Neural cell (in vitro differentiated cells): ENCODE results near the gene MEMO1. TPM values are rescaled to one million over a fixed set of nuclear protein-coding genes. Genes with fewer than 3 reads are reported as not detected.

ENCODE experiments used
- H2AFZ ChIP-seq: fragments of 200-600, 300-800 bp; sonication (generic), shearing (Covaris generic); 2 replicates; pipeline ENCODE4 v1.6.0; 2014; ENCODE audit warnings: low read depth, mild to moderate bottlenecking, antibody characterized with exemption, low read length, moderate library complexity
- H3F3A ChIP-seq: fragments of 200-600 bp; shearing (Covaris generic); 2 replicates; pipeline ENCODE4 v1.6.1; 2016; ENCODE audit warnings: mild to moderate bottlenecking, moderate library complexity, mixed read lengths, antibody characterized with exemption, low read length; ENCODE audit not compliant: insufficient read depth, poor library complexity, severe bottlenecking
- H3K27ac ChIP-seq: fragments of 200-600, 300-800 bp; sonication (generic), shearing (Covaris generic); 2 replicates; pipeline ENCODE4 v1.5.1; 2014; ENCODE audit warnings: mild to moderate bottlenecking, low read length, moderate library complexity
- H3K27me3 ChIP-seq: fragments of 300-800, 200-600 bp; sonication (generic), shearing (Covaris generic); 2 replicates; pipeline ENCODE4 v1.6.0; 2014; ENCODE audit warnings: mild to moderate bottlenecking, low read depth, low read length, moderate library complexity; ENCODE audit not compliant: insufficient read depth
- H3K36me3 ChIP-seq: fragments of 300-800, 200-600 bp; sonication (generic), shearing (Covaris generic); 2 replicates; pipeline ENCODE4 v1.5.1; 2014; ENCODE audit warnings: mild to moderate bottlenecking, antibody characterized with exemption, low read length, moderate library complexity; ENCODE audit not compliant: insufficient read depth
- H3K4me2 ChIP-seq: fragments of 300-800, 200-600 bp; sonication (generic), shearing (Covaris generic); 2 replicates; pipeline ENCODE4 v1.6.0; 2014; ENCODE audit warnings: mild to moderate bottlenecking, low read length
- H3K4me3 ChIP-seq: fragments of 300-800, 200-600 bp; sonication (generic), shearing (Covaris generic); 2 replicates; pipeline ENCODE4 v1.5.1; 2014; ENCODE audit warnings: mild to moderate bottlenecking, low read length, moderate library complexity
- H3K79me2 ChIP-seq: fragments of 200-600 bp; shearing (Covaris generic); replicated peaks from 2 replicates; pipeline ENCODE4 v1.6.0; 2014; ENCODE audit warnings: mild to moderate bottlenecking, low read length, moderate library complexity; ENCODE audit not compliant: insufficient read depth
- H3K9ac ChIP-seq: fragments of 300-800, 200-600 bp; sonication (generic), shearing (Covaris generic); 2 replicates; pipeline ENCODE4 v1.6.1; 2016; ENCODE audit warnings: mild to moderate bottlenecking, low read length, mixed read lengths
- H3K9me2 ChIP-seq: fragments of 200-600 bp; shearing (Covaris generic); 2 replicates; pipeline ENCODE4 v1.6.1; 2016; ENCODE audit warnings: mild to moderate bottlenecking, low read length, mixed read lengths; ENCODE audit not compliant: insufficient read depth
- H3K9me3 ChIP-seq: fragments of 200-600, 300-800 bp; sonication (generic), shearing (Covaris generic); 2 replicates; pipeline ENCODE4 v1.6.1; 2016; ENCODE audit warnings: mild to moderate bottlenecking, mixed run types, low read length, moderate library complexity, mixed read lengths
- H4K20me1 ChIP-seq: fragments of 200-600 bp; shearing (Covaris generic); 2 replicates; pipeline ENCODE4 v1.6.1; 2016; ENCODE audit warnings: mild to moderate bottlenecking, mixed run types; ENCODE audit not compliant: insufficient read depth
- EP300 ChIP-seq: fragments of 450-650 bp; conservative IDR thresholded peaks from 2 replicates; pipeline ENCODE4 v1.6.1; 2014; ENCODE audit warnings: antibody characterized with exemption, mild to moderate bottlenecking, moderate library complexity; ENCODE audit not compliant: poor library complexity, severe bottlenecking
- EZH2 ChIP-seq: fragments of 200-600, 300-800 bp; shearing (Covaris generic), sonication (generic); IDR thresholded peaks from 2 replicates; pipeline ENCODE4 v1.6.1; 2014; ENCODE audit warnings: antibody characterized with exemption, low read length, borderline replicate concordance, mild to moderate bottlenecking; ENCODE audit not compliant: insufficient read depth, poor library complexity, severe bottlenecking
- MXI1 ChIP-seq: fragments of 450-650 bp; conservative IDR thresholded peaks from 2 replicates; pipeline ENCODE4 v1.6.1; 2014; ENCODE audit warnings: antibody characterized with exemption, mild to moderate bottlenecking; ENCODE audit not compliant: poor library complexity, severe bottlenecking
- POLR2AphosphoS5 ChIP-seq: IDR thresholded peaks from 2 replicates; pipeline ENCODE4 v1.6.1; 2012
- RAD21 ChIP-seq: fragments of 450-650 bp; conservative IDR thresholded peaks from 2 replicates; pipeline ENCODE4 v1.6.1; 2014; ENCODE audit warnings: antibody characterized with exemption, mild to moderate bottlenecking, moderate library complexity
- SMC3 ChIP-seq: fragments of 450-650 bp; conservative IDR thresholded peaks from 2 replicates; pipeline ENCODE4 v1.6.1; 2014; ENCODE audit warnings: antibody characterized with exemption, mild to moderate bottlenecking, moderate library complexity; ENCODE audit not compliant: poor library complexity
- TAF1 ChIP-seq: IDR thresholded peaks from 2 replicates; pipeline ENCODE4 v1.6.1; 2012; ENCODE audit warnings: low read depth
- polyA plus RNA-seq: library from polyadenylated mRNA; depleted of rRNA; stranded (reverse); fragments of >200 nt; gene quantifications from 2 replicates; pipeline ENCODE4 v1.2.3, GENCODE V29; 2014
- TF ChIP-seq, protein P1 (sequence below): IDR thresholded peaks from 2 replicates; pipeline ENCODE4 v1.6.1; 2012; ENCODE audit warnings: borderline replicate concordance
- TF ChIP-seq, protein P2 (sequence below): fragments of 450-650 bp; IDR thresholded peaks from 2 replicates; pipeline ENCODE4 v1.5.1; 2014; ENCODE audit warnings: antibody characterized with exemption, mild to moderate bottlenecking, moderate library complexity; ENCODE audit not compliant: poor library complexity, severe bottlenecking

The MEMO1 gene
- polyA plus RNA-seq, 1 donor from 2014 or later, result 124 TPM

DNA sequence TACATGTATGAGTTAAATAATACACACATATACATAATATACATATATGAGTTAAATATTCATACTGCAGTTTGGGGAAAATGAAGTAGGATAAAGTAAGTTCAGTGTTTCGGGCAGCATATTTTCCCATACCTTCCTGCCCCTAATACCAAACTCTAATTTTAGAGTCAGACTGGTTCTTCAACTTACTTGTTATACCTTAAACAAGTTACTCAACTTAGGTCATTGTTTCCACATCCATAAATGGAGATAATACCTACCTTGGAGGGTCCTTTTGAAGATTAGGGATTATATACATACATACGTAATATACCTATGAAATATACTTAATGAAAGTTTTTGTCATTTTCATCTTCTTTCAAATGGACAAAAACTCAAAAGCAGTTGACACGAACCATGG lies 8.4 kb downstream of the MEMO1 start:
- Histone ChIP-seq H2AFZ (no peak overlapping the region), H3K79me2 (peaks cover 79% of the 10 kb centered on the region), H3K36me3 (no peaks in the 10 kb centered on the region), H3K9ac (no peak overlapping the region), H3K9me3 (no peaks in the 10 kb centered on the region), H3K4me2 (no peak overlapping the region), H3K27ac (no peak overlapping the region), H4K20me1 (no peaks in the 10 kb centered on the region), H3F3A (peaks cover 5% of the 10 kb centered on the region), H3K27me3 (no peaks in the 10 kb centered on the region), H3K4me3 (no peak overlapping the region), H3K9me2 (no peaks in the 10 kb centered on the region)
- TF ChIP-seq TAF1, result no peak
- TF ChIP-seq POLR2AphosphoS5, result no peak
- TF ChIP-seq EP300, result no peak
- no peak for TF ChIP-seq MXI1
- TF ChIP-seq, protein P1, sequence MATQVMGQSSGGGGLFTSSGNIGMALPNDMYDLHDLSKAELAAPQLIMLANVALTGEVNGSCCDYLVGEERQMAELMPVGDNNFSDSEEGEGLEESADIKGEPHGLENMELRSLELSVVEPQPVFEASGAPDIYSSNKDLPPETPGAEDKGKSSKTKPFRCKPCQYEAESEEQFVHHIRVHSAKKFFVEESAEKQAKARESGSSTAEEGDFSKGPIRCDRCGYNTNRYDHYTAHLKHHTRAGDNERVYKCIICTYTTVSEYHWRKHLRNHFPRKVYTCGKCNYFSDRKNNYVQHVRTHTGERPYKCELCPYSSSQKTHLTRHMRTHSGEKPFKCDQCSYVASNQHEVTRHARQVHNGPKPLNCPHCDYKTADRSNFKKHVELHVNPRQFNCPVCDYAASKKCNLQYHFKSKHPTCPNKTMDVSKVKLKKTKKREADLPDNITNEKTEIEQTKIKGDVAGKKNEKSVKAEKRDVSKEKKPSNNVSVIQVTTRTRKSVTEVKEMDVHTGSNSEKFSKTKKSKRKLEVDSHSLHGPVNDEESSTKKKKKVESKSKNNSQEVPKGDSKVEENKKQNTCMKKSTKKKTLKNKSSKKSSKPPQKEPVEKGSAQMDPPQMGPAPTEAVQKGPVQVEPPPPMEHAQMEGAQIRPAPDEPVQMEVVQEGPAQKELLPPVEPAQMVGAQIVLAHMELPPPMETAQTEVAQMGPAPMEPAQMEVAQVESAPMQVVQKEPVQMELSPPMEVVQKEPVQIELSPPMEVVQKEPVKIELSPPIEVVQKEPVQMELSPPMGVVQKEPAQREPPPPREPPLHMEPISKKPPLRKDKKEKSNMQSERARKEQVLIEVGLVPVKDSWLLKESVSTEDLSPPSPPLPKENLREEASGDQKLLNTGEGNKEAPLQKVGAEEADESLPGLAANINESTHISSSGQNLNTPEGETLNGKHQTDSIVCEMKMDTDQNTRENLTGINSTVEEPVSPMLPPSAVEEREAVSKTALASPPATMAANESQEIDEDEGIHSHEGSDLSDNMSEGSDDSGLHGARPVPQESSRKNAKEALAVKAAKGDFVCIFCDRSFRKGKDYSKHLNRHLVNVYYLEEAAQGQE, result no peak
- TF ChIP-seq, protein P2, sequence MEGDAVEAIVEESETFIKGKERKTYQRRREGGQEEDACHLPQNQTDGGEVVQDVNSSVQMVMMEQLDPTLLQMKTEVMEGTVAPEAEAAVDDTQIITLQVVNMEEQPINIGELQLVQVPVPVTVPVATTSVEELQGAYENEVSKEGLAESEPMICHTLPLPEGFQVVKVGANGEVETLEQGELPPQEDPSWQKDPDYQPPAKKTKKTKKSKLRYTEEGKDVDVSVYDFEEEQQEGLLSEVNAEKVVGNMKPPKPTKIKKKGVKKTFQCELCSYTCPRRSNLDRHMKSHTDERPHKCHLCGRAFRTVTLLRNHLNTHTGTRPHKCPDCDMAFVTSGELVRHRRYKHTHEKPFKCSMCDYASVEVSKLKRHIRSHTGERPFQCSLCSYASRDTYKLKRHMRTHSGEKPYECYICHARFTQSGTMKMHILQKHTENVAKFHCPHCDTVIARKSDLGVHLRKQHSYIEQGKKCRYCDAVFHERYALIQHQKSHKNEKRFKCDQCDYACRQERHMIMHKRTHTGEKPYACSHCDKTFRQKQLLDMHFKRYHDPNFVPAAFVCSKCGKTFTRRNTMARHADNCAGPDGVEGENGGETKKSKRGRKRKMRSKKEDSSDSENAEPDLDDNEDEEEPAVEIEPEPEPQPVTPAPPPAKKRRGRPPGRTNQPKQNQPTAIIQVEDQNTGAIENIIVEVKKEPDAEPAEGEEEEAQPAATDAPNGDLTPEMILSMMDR, result no peak
- no peak for TF ChIP-seq SMC3
- TF ChIP-seq RAD21, result no peak
- no peak for TF ChIP-seq EZH2

DNA sequence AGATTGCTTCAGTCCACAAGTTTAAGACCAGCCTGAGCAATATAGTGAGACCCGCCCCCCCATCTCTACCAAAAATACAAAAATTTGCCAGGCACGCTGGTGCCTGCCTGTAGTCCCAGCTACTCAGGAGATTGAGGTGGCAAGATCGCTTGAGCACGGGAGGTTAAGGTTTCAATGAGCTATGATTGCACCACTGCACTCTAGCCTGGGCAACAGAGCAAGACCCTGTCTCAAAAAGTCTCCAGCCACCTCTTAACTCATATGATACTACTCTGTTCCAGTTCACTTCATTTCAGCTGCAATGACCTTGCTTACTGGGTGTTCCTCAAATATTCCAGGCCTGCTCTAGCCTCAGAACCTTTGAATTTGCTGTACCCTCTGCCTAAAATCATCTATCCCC lies 11.4 kb downstream of the MEMO1 start:
- H3K9ac ChIP-seq, result no peak overlapping the region
- no peaks in the 10 kb centered on the region for H3F3A ChIP-seq
- no peaks in the 10 kb centered on the region for H3K9me2 ChIP-seq
- H3K27me3 ChIP-seq, result no peaks in the 10 kb centered on the region
- H3K79me2 ChIP-seq, result peaks cover 64% of the 10 kb centered on the region
- no peak overlapping the region for H3K4me3 ChIP-seq
- H2AFZ ChIP-seq, result no peak overlapping the region
- no peaks in the 10 kb centered on the region for H3K9me3 ChIP-seq
- H3K4me2 ChIP-seq, result no peak overlapping the region
- H3K27ac ChIP-seq, result no peak overlapping the region
- no peaks in the 10 kb centered on the region for H4K20me1 ChIP-seq
- no peaks in the 10 kb centered on the region for H3K36me3 ChIP-seq
- TF ChIP-seq POLR2AphosphoS5 (no peak), SMC3 (no peak), TAF1 (no peak), MXI1 (no peak), EP300 (no peak)
- TF ChIP-seq, protein P1, result no peak
- TF ChIP-seq, protein P2, result no peak
